ENCODE measurements around the gene PLEKHG4B.

The PLEKHG4B gene

GRCh38 chr5:136901-137300 lies 44.9 kb downstream of the PLEKHG4B start:
- DNase-seq = no peak

- no peak for DNase-seq
Observed at GRCh38 chr5:137741-138140, 45.8 kb downstream of the PLEKHG4B start.

GRCh38 chr5:138936-139335 lies 47.0 kb downstream of the PLEKHG4B start:
- no peak for DNase-seq

- no peak for DNase-seq
Observed at GRCh38 chr5:139579-140442, 47.8 kb downstream of the PLEKHG4B start.

GRCh38 chr5:140443-140829 lies 48.5 kb downstream of the PLEKHG4B start:
- no peak for DNase-seq

GRCh38 chr5:141211-141610 lies 49.2 kb downstream of the PLEKHG4B start:
- no peak for DNase-seq

- no peak for DNase-seq
Observed at GRCh38 chr5:141761-142160, 49.8 kb downstream of the PLEKHG4B start.

GRCh38 chr5:142246-142810 lies 50.4 kb downstream of the PLEKHG4B start:
- no peak for DNase-seq

- DNase-seq = no peak
Observed at GRCh38 chr5:143041-143440, 51.1 kb downstream of the PLEKHG4B start.

- DNase-seq = no peak
Observed at GRCh38 chr5:144941-145340, 53.0 kb downstream of the PLEKHG4B start.

GRCh38 chr5:145585-146323 lies 53.8 kb downstream of the PLEKHG4B start:
- no peak for DNase-seq

- no peak for DNase-seq
Observed at GRCh38 chr5:147751-148150, 55.8 kb downstream of the PLEKHG4B start.

- no peak for DNase-seq
Observed at GRCh38 chr5:149745-150485, 57.9 kb downstream of the PLEKHG4B start.

- DNase-seq = no peak
Observed at GRCh38 chr5:150746-151145, 58.8 kb downstream of the PLEKHG4B start.

- no peak for DNase-seq
Observed at GRCh38 chr5:152077-152476, 60.1 kb downstream of the PLEKHG4B start.

GRCh38 chr5:153256-153655 lies 61.3 kb downstream of the PLEKHG4B start:
- DNase-seq = no peak

- DNase-seq = no peak
Observed at GRCh38 chr5:154236-154635, 62.3 kb downstream of the PLEKHG4B start.

- no peak for DNase-seq
Observed at GRCh38 chr5:154826-155225, 62.9 kb downstream of the PLEKHG4B start.

- no peak for DNase-seq
Observed at GRCh38 chr5:155651-156410, 63.9 kb downstream of the PLEKHG4B start.

GRCh38 chr5:156411-157072 lies 64.6 kb downstream of the PLEKHG4B start:
- no peak for DNase-seq

GRCh38 chr5:157126-157715 lies 65.3 kb downstream of the PLEKHG4B start:
- no peak for DNase-seq

Measured in stimulated activated CD4-positive, alpha-beta T cell treated with anti-CD3 and anti-CD28 coated beads, Interleukin-1b, Interleukin-23, amount 100 ng/mL, for 48 hours (primary cell).